ENCODE results near the gene ETNK2. TPM values are rescaled to one million over a fixed set of nuclear protein-coding genes. Genes with fewer than 3 reads are reported as not detected.

The ETNK2 gene
- total RNA-seq (2013) = 0.33 TPM
- not detected for polyA plus RNA-seq
- polyA minus RNA-seq = not detected in 2 replicates
- 0 to 2.8 (median 0.29) reads per million in 11 experiments for total RNA-seq

- peak; percentile 26 to 42 (median 29) for DNase-seq
- Histone ChIP-seq H3K79me2 (ENCODE audit: insufficient read depth, low read length) (no peaks in the 10 kb centered on the region), H2AFZ (ENCODE audit: insufficient read depth, low read depth, low read length, poor library complexity, severe bottlenecking) (peak within 1 kb of the TSS; percentile 85), H3K27ac (ENCODE audit: low read depth in 1 of 2, low read length in 2 of 2) (no peak within 1 kb of the TSS), H3K27me3 (ENCODE audit: control insufficient read depth in 2 of 2, insufficient read depth in 2 of 2, low read length in 2 of 2) (peaks cover 8 to 35% of the 10 kb centered on the region in 2 donors), H3K4me2 (replicated peaks; ENCODE audit: extremely low read depth, low read length, poor library complexity, severe bottlenecking) (peak within 1 kb of the TSS; percentile 83), H3K9me3 (replicated peaks in 1 of 2; ENCODE audit: control insufficient read depth in 1 of 2, insufficient read depth in 1 of 2, low read length in 2 of 2) (no peaks in the 10 kb centered on the region), H3K4me1 (ENCODE audit: control insufficient read depth in 1 of 2, insufficient read depth in 2 of 2, low read length in 2 of 2) (peaks cover 9 to 18% of the 10 kb centered on the region in 2 donors), H3K36me3 (replicated peaks in 1 of 2; ENCODE audit: control insufficient read depth in 1 of 2, insufficient read depth in 2 of 2, low read length in 2 of 2) (no peaks in the 10 kb centered on the region), H4K20me1 (ENCODE audit: insufficient read depth, low read length) (no peaks in the 10 kb centered on the region), H3K4me3 (replicated peaks in 1 of 3; ENCODE audit: low read depth in 2 of 3, low read length in 3 of 3) (peak within 1 kb of the TSS; percentile 24 to 70 (median 39)), H3K9ac (ENCODE audit: insufficient read depth, low read length, poor library complexity, severe bottlenecking) (peak within 1 kb of the TSS; percentile 57)
- WGBS (ENCODE audit: insufficient coverage) = under 1% methylated on average over 69 of the region's 94 CpGs
- H3K27me3 Mint-ChIP-seq (ENCODE audit: low read depth in 3 of 3) = peaks cover 36 to 48% (median 45%) of the 10 kb centered on the region in 3 donors
- intact Hi-C loops (cut with micrococcal nuclease) = no loop called here
- peaks cover 0 to 2% (median 0%) of the 10 kb centered on the region in 7 donors for H3K9me3 Mint-ChIP-seq
- no peaks in the 10 kb centered on the region for H3K36me3 Mint-ChIP-seq
- H3K4me3 Mint-ChIP-seq = peak within 1 kb of the TSS; percentile 71 to 85
- no peak for TF ChIP-seq CTCF (IDR thresholded peaks at IDR 0.05)
- H3K4me1 Mint-ChIP-seq = peaks cover 9% of the 10 kb centered on the region
- peak within 1 kb of the TSS in 3 of 7 donors; percentile 15 to 59 (median 42) for H3K27ac Mint-ChIP-seq
These were observed at the start of gene ETNK2 for GRCh38 chr1:204151552-204152309. Gene ETNK2 (minus strand): TSS chr1:204152044. CDS start chr1:204151852, 192 bp downstream.

GRCh38 chr1:204201348-204202040, 49.6 kb upstream of the ETNK2 start:
- H3K27ac Mint-ChIP-seq = no peak overlapping the region
- no peak for DNase-seq
- no peak overlapping the region for H3K9ac ChIP-seq (ENCODE audit: insufficient read depth, low read length, poor library complexity, severe bottlenecking)
- H3K9me3 Mint-ChIP-seq = no peaks in the 10 kb centered on the region
- H3K9me3 ChIP-seq (replicated peaks in 1 of 2; ENCODE audit: control insufficient read depth in 1 of 2, insufficient read depth in 1 of 2, low read length in 2 of 2) = no peaks in the 10 kb centered on the region
- no peaks in the 10 kb centered on the region for H3K79me2 ChIP-seq (ENCODE audit: insufficient read depth, low read length)
- H4K20me1 ChIP-seq (ENCODE audit: insufficient read depth, low read length) = no peaks in the 10 kb centered on the region
- H3K27me3 ChIP-seq (ENCODE audit: control insufficient read depth in 2 of 2, insufficient read depth in 2 of 2, low read length in 2 of 2) = no peaks in the 10 kb centered on the region
- 94% methylated on average over 2 of the region's 12 CpGs for WGBS (ENCODE audit: insufficient coverage)
- no peaks in the 10 kb centered on the region for H3K36me3 ChIP-seq (replicated peaks in 1 of 2; ENCODE audit: control insufficient read depth in 1 of 2, insufficient read depth in 2 of 2, low read length in 2 of 2)
- no peak for TF ChIP-seq CTCF (IDR thresholded peaks at IDR 0.05)
- H3K27me3 Mint-ChIP-seq (ENCODE audit: low read depth in 3 of 3) = peaks cover 12 to 24% (median 21%) of the 10 kb centered on the region in 3 donors
- H3K4me1 ChIP-seq (ENCODE audit: control insufficient read depth in 1 of 2, insufficient read depth in 2 of 2, low read length in 2 of 2) = no peaks in the 10 kb centered on the region
- no peaks in the 10 kb centered on the region for H3K4me1 Mint-ChIP-seq
- no peak overlapping the region for H3K4me2 ChIP-seq (replicated peaks; ENCODE audit: extremely low read depth, low read length, poor library complexity, severe bottlenecking)
- H3K27ac ChIP-seq (ENCODE audit: low read depth in 1 of 2, low read length in 2 of 2) = no peak overlapping the region
- intact Hi-C loops (cut with micrococcal nuclease) = no loop called here
- H2AFZ ChIP-seq (ENCODE audit: insufficient read depth, low read depth, low read length, poor library complexity, severe bottlenecking) = no peak overlapping the region
- no peak overlapping the region for H3K4me3 ChIP-seq (replicated peaks in 1 of 3; ENCODE audit: low read depth in 2 of 3, low read length in 3 of 3)
- H3K4me3 Mint-ChIP-seq = no peak overlapping the region
- H3K36me3 Mint-ChIP-seq = no peaks in the 10 kb centered on the region
